ENCODE data around the gene SH2D6.
"Not testable (repeated sequence)": the region's sequence is repeated elsewhere in the genome, so short reads cannot be mapped to it uniquely, and the experiment has no call there.

SH2D6 gene

DNA sequence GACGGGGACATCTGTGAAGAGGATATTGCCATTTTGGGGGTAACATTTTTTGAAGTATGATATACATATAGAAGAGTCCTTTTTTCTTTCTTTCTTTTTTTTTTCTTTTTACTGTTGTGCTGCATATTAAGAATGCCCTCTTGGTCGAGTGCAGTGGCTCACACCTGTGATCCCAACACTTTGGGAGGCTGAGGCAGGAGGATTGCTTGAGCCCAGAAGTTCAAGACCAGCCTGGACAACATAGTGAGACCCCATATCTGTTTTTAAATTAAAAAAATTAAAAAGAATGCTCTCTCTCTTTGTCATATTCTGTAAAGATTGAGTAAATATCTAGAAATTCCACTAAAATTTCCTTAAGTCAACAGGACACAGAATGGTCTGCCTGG, 3.6 kb downstream of the SH2D6 start:
- no peak for DNase-seq (ENCODE audit: low spot score)

- DNase-seq (ENCODE audit: low spot score): no peak
These were observed 5.0 kb downstream of the SH2D6 start for GRCh38 chr2:85423525-85423924.

DNA sequence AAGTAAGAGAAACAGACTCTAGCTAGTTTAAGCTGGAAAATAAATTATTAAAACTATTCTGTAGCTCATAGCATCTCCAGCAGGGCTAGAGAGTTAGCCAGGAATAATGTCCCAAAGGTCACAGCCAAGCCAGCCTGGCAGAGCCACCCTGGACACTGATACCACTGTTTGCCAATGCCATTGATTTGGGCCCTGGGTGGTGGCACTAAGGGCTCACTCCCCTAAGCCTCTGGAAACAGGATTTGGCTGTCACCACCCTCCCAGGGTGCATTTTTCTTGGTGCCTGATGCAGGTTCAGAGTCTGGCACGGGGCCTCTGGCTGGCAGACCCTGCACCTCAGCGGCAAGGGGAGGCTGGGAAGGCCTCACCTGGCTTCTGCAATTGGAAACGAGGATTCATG, 7.1 kb downstream of the SH2D6 start:
- no peak for DNase-seq (ENCODE audit: low spot score)

- no peak for DNase-seq (ENCODE audit: low spot score)
These were observed 8.9 kb downstream of the SH2D6 start for GRCh38 chr2:85427300-85427835.

DNA sequence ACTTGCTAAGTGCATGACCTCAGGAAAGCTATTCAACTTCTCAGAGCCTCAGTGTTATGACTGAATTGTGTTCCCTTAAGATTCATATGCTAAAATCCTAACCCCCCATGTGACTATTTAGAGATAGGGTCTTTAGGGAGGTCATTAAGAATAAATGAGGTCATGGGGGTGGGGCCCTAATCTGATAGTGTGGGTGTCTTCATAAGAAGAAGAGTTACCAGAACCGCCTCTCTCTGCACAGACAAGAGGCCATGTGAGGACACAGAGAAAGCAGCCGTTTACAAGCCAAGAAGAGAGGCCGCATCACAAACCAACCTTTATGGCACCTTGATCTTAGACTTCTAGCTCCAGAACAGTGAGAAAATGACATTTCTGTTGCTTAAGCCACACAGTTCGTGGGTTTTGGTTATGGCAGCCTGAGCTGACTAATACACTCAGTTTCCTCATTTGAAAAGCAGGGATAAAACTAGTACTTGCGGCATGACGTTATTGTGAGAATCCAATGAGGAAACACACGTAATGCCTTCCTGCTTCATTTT, 9.9 kb downstream of the SH2D6 start:
- no peak for DNase-seq (ENCODE audit: low spot score)

GRCh38 chr2:85429213-85429923, 10.9 kb downstream of the SH2D6 start:
- DNase-seq (ENCODE audit: low spot score): no peak

- no peak for DNase-seq (ENCODE audit: low spot score)
These were observed 11.4 kb downstream of the SH2D6 start for GRCh38 chr2:85429924-85430289.

DNA sequence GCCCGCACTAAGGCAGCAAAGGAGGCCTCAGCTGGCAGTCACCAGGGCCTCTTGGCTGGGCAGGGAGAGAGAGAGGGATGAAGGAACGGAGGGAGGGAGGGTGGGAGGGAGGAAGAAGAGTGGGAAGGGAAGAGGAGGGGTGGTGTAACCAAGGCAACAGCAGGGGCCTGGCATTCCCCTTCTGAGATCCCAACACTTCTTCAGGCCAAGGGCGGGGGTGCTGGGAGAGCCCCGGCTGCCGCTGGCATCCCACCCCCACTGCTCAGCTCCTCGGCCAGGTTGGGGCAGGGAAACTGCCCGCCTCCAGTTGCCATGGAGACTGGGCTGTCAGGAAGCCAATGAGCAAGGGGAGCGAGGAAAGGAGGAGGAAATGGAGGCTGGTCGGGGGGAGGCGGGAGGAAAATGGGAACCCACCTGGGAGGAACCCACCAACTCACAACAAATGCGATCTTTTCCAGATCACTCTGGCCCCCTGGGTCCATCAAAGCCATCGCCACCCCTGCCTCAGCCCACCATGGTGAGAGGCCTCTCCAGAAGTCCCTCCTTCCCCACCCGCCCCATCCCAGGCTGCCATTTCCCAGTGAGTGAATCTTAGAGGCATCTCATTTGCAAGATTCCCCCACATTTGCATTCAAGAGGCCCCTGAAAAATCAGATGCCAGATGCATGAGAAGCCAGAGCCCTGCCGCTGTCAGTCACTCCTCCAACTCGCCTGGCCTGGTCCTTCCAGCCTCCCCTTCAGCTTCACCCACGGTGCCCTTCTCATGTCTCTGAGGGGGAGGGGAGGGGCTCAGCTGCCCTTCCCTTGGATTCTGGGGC, 12.4 kb downstream of the SH2D6 start:
- DNase-seq (ENCODE audit: low spot score): no peak

- DNase-seq (ENCODE audit: low spot score): no peak
These were observed 13.2 kb downstream of the SH2D6 start for GRCh38 chr2:85431570-85432205.

- DNase-seq (ENCODE audit: low spot score): peak; percentile 94
These were observed 15.1 kb downstream of the SH2D6 start for GRCh38 chr2:85433511-85434089.

DNA sequence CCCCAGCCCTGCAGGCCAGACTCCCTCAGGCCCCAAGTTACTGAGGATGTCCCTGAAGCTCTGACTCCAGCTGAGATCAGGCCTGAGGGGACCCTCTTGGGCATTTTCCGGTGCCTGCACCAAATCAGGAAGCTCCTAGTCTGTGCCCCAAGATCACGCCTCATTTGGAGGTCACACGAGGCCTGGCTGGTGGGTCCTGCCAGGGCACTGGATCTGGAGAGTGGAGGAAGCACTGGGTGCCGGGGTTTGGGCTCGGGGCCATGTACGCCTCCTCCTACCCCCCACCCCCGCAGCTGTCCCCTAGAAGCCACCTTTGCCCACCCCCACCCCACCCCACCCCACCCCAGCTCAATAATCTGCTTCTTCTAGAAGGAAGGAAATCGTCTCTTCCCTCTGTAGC, 16.2 kb downstream of the SH2D6 start:
- no peak for DNase-seq (ENCODE audit: low spot score)

- DNase-seq (ENCODE audit: low spot score): no peak
These were observed 16.9 kb downstream of the SH2D6 start for GRCh38 chr2:85435220-85435958.

- peak; percentile 4 for DNase-seq (ENCODE audit: low spot score)
These were observed 17.7 kb downstream of the SH2D6 start for GRCh38 chr2:85435981-85436835.

DNA sequence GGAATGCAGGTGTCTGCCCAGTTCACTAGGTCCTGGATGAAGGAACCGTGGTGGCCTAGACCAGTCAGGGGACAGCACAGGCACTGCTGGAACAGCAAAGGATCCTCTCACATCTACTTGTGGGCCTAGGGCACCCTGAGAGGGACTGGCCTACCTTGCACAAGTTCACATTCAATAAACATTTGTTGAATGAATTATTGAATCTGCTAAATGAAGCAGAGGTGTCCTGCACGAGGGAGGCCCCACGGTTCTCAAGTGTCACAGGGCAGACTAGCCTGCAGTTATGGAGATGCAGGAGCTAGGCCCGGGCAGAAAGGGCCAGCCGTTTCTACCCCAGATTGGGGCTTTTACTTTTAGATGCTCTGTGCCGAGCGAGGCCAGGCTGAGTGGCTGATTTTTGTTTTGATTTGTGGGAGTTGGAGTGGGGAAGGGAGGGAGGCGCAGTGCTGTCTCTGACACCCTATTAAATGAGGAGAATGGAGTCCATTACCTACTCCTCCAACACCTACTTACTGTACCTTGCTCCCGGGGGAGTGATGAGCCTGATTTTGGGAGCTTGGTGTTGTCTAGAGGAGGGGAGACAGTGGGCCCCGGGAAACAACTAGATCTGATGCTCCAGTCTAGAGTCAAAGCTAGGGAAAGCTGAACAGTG, 18.4 kb downstream of the SH2D6 start:
- DNase-seq (ENCODE audit: low spot score): peak; percentile 16

- peak; percentile 91 for DNase-seq (ENCODE audit: low spot score)
These were observed 19.1 kb downstream of the SH2D6 start for GRCh38 chr2:85437488-85438200.

DNA sequence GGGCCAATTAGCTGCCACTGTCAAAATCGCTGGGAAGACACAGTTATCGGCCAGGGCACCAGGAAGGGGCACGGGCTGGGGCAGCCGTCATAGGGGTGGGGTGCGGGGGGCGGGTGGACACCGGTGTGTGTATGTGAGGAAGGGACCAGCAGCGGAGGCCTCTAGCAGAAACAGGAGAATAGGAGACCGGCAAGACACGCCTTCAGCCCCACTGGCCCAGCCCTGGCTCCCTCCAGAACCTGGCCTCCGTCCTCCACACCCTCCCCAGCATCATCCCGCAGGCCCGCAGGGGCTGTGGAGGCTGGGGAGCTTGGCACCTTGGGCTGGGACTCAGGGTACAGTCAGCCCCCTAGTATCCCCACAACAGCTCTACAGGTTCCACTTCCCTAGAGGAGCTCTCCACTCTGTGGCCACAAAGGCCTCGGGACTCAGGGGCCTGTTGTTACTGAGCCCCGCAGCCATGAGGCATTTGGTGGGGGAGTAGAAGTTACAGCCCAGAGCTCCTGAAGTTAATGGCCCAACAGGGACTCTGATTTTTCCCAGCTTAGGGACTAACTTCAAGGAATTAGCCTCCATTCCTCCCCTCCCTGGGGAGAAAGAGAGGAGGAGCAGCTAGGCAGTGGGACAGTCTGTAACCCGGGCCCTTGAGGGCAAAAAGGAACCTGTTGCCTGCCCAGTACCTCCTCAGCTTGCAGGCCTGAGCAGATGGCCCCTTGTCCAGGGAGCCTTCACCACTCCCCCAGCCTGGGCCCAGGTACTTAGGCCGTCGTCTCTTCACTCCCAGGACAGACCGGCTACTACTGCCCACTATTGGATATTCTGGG, 19.9 kb downstream of the SH2D6 start:
- DNase-seq (ENCODE audit: low spot score): no peak

DNA sequence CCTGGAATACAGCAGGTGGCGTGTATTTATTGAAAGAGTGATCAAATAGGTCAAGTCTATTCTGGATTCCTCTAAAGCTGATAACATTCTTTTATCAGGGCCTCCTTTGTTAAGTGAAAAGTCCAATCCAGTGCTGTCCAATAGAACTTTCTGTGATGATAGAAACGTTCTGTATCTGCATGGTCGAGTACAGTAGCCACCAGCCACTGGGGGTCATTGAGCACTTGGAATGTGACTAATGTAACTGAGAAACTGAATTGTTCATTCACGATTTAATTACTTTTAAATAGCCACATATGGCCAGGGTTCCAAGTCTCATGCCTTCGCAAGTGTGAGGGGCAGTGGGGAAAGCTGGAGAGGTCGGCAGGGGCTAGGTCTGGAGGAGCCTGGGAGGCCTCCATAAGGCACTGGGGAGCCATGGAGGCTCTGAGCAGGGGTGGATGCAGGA, 20.5 kb downstream of the SH2D6 start:
- no peak for DNase-seq (ENCODE audit: low spot score)

GRCh38 chr2:85439569-85439968, 21.1 kb downstream of the SH2D6 start:
- not testable (repeated sequence) for DNase-seq (ENCODE audit: low spot score)
